NAMALWA (cell line): ENCODE data around the gene CDC42EP4.

ENCODE experiments used
- DNase-seq: peaks from one replicate; pipeline ENCODE4 v3.0.0-alpha.2; 2015; ENCODE audit warnings: low spot score

Gene CDC42EP4

DNA sequence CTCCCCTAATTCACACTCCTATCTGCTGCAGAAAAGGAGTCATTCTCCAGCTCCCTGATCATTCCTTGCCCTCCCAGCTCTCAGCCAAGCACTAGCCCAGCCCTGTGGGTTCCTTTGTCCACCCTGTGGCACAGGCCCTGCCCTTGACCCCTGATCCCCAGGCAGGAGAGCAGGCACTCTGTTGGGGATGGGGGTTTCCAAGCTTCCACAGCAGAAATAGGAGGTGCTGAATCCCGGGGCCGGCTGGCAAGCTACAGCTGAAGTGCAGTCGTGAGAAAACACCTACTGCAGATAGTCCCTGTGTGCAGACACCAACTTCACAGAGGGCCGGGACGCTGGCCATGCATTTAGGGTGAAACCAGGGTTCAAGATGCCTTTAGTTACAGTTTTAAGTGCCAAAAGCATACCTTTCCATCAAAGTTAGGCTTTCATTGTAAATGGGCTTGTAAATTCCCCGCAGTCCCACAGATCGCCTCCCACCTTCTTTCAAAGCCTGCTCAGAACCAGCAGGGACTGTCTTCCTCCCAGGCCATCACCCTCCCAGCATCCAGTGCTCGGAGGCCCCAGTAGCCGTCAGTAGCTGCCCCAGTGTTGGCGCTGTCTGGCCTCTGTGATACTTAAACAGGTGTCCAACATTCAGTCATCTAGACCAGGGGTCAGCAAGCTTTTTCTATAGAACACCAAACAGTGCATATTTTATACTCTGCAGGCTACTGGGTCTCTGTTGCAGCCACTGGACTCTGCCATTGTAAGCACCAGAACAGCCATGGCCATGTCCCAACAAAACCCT lies 60.8 kb downstream of the CDC42EP4 start:
- no peak for DNase-seq

DNA sequence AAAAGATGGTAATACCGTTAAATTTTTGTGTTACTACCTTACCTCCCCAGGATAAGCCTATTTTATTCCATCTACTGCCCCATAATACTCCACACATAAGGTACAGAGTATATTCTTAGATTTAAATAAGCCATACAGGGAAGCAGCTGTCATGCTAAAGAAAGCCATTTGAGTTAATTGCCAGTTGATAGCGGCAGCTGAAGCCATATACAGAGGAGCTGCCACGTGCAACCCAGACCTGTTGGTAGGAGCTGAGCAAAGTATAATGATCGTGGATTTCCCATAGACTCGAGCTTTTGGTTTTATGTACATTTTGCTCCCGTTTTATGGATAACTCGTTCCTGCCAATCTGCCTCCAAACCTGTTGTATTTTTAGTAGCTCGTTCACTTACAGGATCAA lies 62.1 kb downstream of the CDC42EP4 start:
- DNase-seq, result no peak

DNA sequence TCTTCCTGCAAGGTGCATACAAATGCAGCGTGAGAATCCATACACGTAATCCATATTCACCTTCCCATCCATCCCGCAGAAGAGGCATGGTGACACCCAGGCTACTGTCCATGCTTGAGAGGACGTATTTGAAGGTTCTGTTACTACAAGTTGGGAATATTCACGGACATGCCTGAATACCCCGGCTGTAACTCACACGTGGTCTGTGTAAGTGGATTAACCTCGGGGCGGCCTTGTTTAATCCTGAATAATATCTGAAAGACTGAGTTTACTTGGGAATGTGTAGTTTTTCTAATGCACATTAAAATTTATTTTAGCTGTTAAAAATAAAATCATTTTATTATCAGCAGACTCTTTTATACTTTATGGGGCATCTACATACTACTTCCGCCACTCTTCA lies 63.3 kb downstream of the CDC42EP4 start:
- no peak for DNase-seq

DNA sequence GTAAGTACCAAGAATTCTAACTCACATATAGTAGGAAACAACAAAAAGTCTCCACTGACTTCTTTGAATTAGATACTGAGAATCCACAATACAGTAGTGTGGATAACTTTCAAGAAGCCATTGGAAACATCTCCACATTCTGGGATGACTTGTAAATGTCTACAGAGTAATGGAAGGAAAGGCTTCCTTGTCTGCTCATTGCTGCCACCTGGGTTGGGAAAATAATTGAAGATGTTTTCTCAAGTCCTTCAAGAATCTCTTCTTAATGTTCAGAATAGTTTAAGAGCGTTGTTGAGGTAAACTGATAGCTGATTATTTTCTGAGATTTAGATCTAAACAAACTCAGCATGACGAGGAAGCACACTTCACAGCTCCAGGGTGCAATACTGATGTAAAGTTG lies 64.1 kb downstream of the CDC42EP4 start:
- DNase-seq, result no peak

DNA sequence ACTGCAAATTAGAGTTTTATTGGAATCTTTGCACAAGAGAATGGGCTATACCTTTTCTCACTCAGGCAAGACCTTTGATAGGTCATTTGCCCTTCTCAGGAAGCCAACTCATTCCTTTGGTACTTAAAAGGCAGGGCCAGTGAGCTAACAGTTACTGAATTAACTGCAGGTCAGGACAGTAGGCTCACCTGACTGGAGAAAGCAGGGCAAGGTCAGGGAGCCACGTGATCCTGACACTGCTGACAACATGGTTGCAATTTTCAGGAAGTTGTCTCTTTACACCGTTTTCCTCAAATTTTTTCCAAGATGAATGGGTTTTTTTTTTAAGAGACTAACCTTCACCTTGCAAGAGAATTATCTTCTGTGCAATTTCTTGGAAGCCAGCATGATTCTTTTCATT lies 71.2 kb downstream of the CDC42EP4 start:
- no peak for DNase-seq

DNA sequence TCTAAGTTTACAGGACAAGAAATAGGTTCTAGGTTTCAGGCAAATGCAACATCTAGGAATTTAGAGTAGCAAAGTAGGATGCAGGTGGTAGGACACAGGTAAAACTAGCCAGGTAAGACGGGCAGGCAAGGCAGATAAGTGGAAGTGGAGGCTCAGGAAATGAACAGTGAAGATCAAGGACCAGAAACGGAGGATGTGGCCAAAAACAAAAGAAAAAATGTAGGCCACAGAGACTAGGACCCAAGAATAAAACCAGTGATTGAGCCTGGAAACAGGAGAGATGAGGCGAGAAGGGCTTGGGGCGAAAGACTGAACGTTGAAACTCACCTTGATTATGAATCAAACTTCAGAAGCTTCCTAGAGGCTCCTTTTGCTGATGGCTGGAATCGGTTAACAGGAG lies 74.1 kb downstream of the CDC42EP4 start:
- DNase-seq, result no peak

DNA sequence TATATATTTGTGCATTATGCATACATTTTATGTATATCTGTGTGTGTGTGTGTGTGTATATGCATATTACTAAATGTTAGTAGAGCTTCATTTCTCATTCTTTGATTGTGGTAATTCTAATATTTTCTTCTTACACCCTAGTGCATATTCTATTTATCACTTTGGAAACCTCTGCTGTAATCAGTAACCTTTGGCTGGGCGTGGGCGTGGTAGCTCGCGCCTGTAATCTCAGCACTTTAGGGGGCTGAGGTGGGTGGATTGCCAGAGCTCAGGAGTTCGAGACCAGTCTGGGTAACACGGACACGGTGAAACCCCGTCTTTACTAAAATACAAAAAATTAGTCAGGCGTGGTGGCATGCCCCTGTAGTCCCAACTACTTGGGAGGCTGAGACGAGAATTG lies 77.1 kb downstream of the CDC42EP4 start:
- no peak for DNase-seq
